K562 (cell line): ENCODE results near the gene PREX1. TPM values are rescaled to one million over a fixed set of nuclear protein-coding genes. Genes with fewer than 3 reads are reported as not detected.

Source experiments
- CBFB ChIP-seq: sonication (generic); formaldehyde crosslinking; IDR thresholded peaks from 2 replicates; pipeline ENCODE4 v1.4.0; 2020; ENCODE audit warnings: mild to moderate bottlenecking, missing genetic modification reagents
- E2F3 ChIP-seq: fragments of 250-450 bp; sonication (Bioruptor Pico); IDR thresholded peaks from 2 replicates; pipeline ENCODE4 v1.4.0; 2020; ENCODE audit warnings: mild to moderate bottlenecking
- ELF1 ChIP-seq: fragments of 200-800 bp; sonication (Bioruptor generic); IDR thresholded peaks from 2 replicates; pipeline ENCODE4 v1.6.1; 2016; ENCODE audit warnings: missing genetic modification characterization, missing compliant biosample characterization
- HDAC3 ChIP-seq: fragments of 450-650 bp; IDR thresholded peaks from 2 replicates; pipeline ENCODE4 v1.6.1; 2018; ENCODE audit warnings: borderline replicate concordance, mild to moderate bottlenecking, moderate library complexity; ENCODE audit not compliant: partially characterized antibody
- ILF3 ChIP-seq: fragments of 450-650 bp; IDR thresholded peaks from 2 replicates; pipeline ENCODE4 v1.6.1; 2018; ENCODE audit warnings: antibody characterized with exemption, mild to moderate bottlenecking, moderate library complexity, borderline replicate concordance
- NFRKB ChIP-seq: fragments of 450-650 bp; IDR thresholded peaks from 2 replicates; pipeline ENCODE4 v1.6.1; 2016; ENCODE audit warnings: low read depth
- NR1H2 ChIP-seq: sonication (generic); formaldehyde crosslinking; IDR thresholded peaks from 2 replicates; pipeline ENCODE4 v1.4.0; 2020; ENCODE audit warnings: mild to moderate bottlenecking, missing genetic modification reagents
- PHF20 ChIP-seq: fragments of 450-650 bp; IDR thresholded peaks from 2 replicates; pipeline ENCODE4 v1.6.1; 2018; ENCODE audit not compliant: partially characterized antibody
- RB1 ChIP-seq: fragments of 450-650 bp; IDR thresholded peaks from 2 replicates; pipeline ENCODE4 v1.6.1; 2017; ENCODE audit warnings: low read depth, mild to moderate bottlenecking
- RBM25 ChIP-seq: fragments of 200-400 bp; formaldehyde crosslinking; IDR thresholded peaks from 2 replicates; pipeline ENCODE4 v1.6.1; 2018; ENCODE audit warnings: low read length, low read depth, moderate library complexity; ENCODE audit not compliant: severe bottlenecking
- RFX7 ChIP-seq: fragments of 250-450 bp; sonication (Bioruptor Pico); IDR thresholded peaks from 2 replicates; pipeline ENCODE4 v1.5.1; 2021; ENCODE audit warnings: mild to moderate bottlenecking
- ZBTB11 ChIP-seq, 3 experiments: fragments of 200-800 bp in 1 of 3; fragments of 250-450 bp in 1 of 3; fragments of 450-650 bp in 1 of 3; sonication (Bioruptor Pico) in 1 of 3; sonication (Bioruptor generic) in 1 of 3; formaldehyde crosslinking in 1 of 3; IDR thresholded peaks; 2 replicates each; pipeline versions ENCODE4 v1.6.1 to v1.8.0; 2016 to 2022; ENCODE audit warnings: mild to moderate bottlenecking in 2 of 3, missing genetic modification characterization in 2 of 3, missing compliant biosample characterization in 1 of 3, moderate library complexity in 1 of 3
- ZC3H4 ChIP-seq: sonication (generic); formaldehyde crosslinking; IDR thresholded peaks from 2 replicates; pipeline ENCODE4 v1.9.0; 2021; ENCODE audit warnings: missing genetic modification reagents, borderline replicate concordance
- ZFP36 ChIP-seq: fragments of 150-350 bp; IDR thresholded peaks from 2 replicates; pipeline ENCODE4 v1.6.1; 2018; ENCODE audit warnings: low read length, low read depth; ENCODE audit not compliant: partially characterized antibody
- ZNF146 ChIP-seq: IDR thresholded peaks from one replicate; pipeline ENCODE4 v1.6.1; 2018; ENCODE audit warnings: missing compliant biosample characterization; ENCODE audit not compliant: unreplicated experiment
- ZNF253 ChIP-seq: fragments of 250-450 bp; sonication (Bioruptor Pico); conservative IDR thresholded peaks from 2 replicates; pipeline ENCODE4 v1.6.1; 2021; ENCODE audit warnings: mild to moderate bottlenecking
- ZNF395 ChIP-seq: fragments of 200-800 bp; sonication (Bioruptor generic); IDR thresholded peaks from 2 replicates; pipeline ENCODE4 v1.6.1; 2017; ENCODE audit warnings: missing genetic modification characterization, missing compliant biosample characterization
- ZNF551 ChIP-seq: fragments of 250-450 bp; sonication (Bioruptor Pico); IDR thresholded peaks from 2 replicates; pipeline ENCODE4 v1.5.0; 2021; ENCODE audit warnings: mild to moderate bottlenecking, moderate library complexity
- polyA plus RNA-seq, 8 experiments: library from polyadenylated mRNA; depleted of rRNA in 4 of 8; stranded (reverse) in 5 of 8; unstranded in 3 of 8; fragments of >200 nt; fragmentation: Nextera tagmentation in 2 of 8; fragmentation: Illumina TruSeq in 1 of 8; extraction: Ambion mirVana in 2 of 8; extraction: Trizol in 1 of 8; gene quantifications; 2 replicates each; pipeline versions ENCODE4 v1.2.1 to v1.2.3, GENCODE V29; 2011 to 2014; ENCODE audit warnings: inconsistent platforms in 1 of 8, missing spikeins in 1 of 8
- total RNA-seq, 7 experiments: library from RNA; depleted of rRNA in 6 of 7; stranded (reverse); fragments of >200 nt in 6 of 7; fragmentation: Illumina TruSeq in 2 of 7; extraction: Trizol in 2 of 7; gene quantifications; 2 replicates each; pipeline versions ENCODE4 v1.2.1 to v1.2.3, GENCODE V29; 2011 to 2021; ENCODE audit warnings: low replicate concordance in 1 of 7

Gene PREX1
- total and polyA plus RNA-seq, 9 of the 15 experiments (the other 6 are each of a cell fraction or from before 2014, with no cell fraction given) = 0.37 to 10.4 (median 4.8) TPM

GRCh38 chr20:48822178-48822577 is 5.6 kb downstream of the PREX1 start (continued):
- TF ChIP-seq ZNF395 (CRISPR knock-in tag) (no peak), RBM25 (peak; percentile 85), CBFB (CRISPR knock-in tag) (no peak), HDAC3 (no peak), RFX7 (CRISPR knock-in tag) (no peak), ZNF551 (CRISPR knock-in tag) (no peak), PHF20 (no peak), ZNF253 (CRISPR knock-in tag) (no peak), NFRKB (no peak), ILF3 (no peak), ZBTB11 (CRISPR knock-in tag; IDR thresholded peaks at IDR 0.05) (peak in 1 of 3 experiments; percentile 18; a peak in 1 of 6 replicates), NR1H2 (CRISPR knock-in tag) (no peak), E2F3 (CRISPR knock-in tag) (no peak), ZC3H4 (CRISPR knock-in tag) (no peak), ZNF146 (CRISPR knock-in tag) (no peak), RB1 (no peak), ELF1 (tag) (no peak), ZFP36 (peak; percentile 73)
- TF ChIP-seq, all 486 proteins: peak for 5
